Left colon (tissue), 2 donors: ENCODE measurements around the gene YBX1. TPM values are rescaled to one million over a fixed set of nuclear protein-coding genes. Genes with fewer than 3 reads are reported as not detected.
A peak's percentile ranks its signal among the peaks of the same experiment; 100 is the strongest.
"Not testable (repeated sequence)": the region's sequence is repeated elsewhere in the genome, so short reads cannot be mapped to it uniquely, and the experiment has no call there.

Source experiments
- ATAC-seq: fragments of 200-7000 bp; cut with Tn5 transposase; one replicate; pipeline ENCODE4 v1.9.1; 2020; ENCODE audit warnings: mild to moderate bottlenecking, moderate library complexity
- DNase-seq, 2 donors: peaks; one replicate each; pipeline ENCODE4 v3.0.0-alpha.2; 2020
- intact Hi-C, 2 donors: fragments of 100-400 bp; cut with DNase I in 1 of 2; cut with micrococcal nuclease in 1 of 2; formaldehyde crosslinking; loops; one replicate each; pipeline versions ENCODE4 v1.11.2 to v1.14.0; 2022; cut with DNase I, micrococcal nuclease
- long read RNA-seq: library from polyadenylated mRNA; unstranded; transcript quantifications from one replicate; pipeline ENCODE4 v2.0.0, GENCODE V29; 2021
- total RNA-seq, 2 donors: library from RNA; stranded (reverse); fragmentation: NEBNext Ultra II Directional; extraction: Animal tissue kit (Norgen Biotek cat#: 25700); gene quantifications; one replicate each; pipeline ENCODE4 v1.2.1, GENCODE V29; 2021
- donor health status: DM: no; HTN: no; CAD: no.
- donor health status: DM: yes; HTN: yes; CAD: no.

The YBX1 gene
- total RNA-seq, result 100 to 1,000 TPM; 419 to 437 TPM
- long read RNA-seq, transcript YBX1-201 (8 exons, 1,514 nt), result major isoform, 32 of 55 reads
- long read RNA-seq, partial matches to known transcripts, result 23 of 55 reads
- long read RNA-seq, other reads (novel, unspliced or antisense), result 0 of 55 reads

- peak; percentile 86 for ATAC-seq
- DNase-seq, result peak; percentile 95 to 98
- intact Hi-C loops, result no loop called here
Observed at GRCh38 chr1:42681741-42682483, at the start of gene YBX1. TSS of gene YBX1 (plus strand) at chr1:42682418. CDS start at chr1:42682566, 148 bp downstream.

GRCh38 chr1:42639116-42639515, 43.1 kb upstream of the YBX1 start:
- no peak for ATAC-seq
- intact Hi-C loops, result no loop called here
- DNase-seq, result no peak

GRCh38 chr1:42646056-42646455, 36.2 kb upstream of the YBX1 start:
- ATAC-seq, result no peak
- DNase-seq, result no peak
- intact Hi-C loops, result no loop called here

GRCh38 chr1:42657201-42657600, 25.0 kb upstream of the YBX1 start:
- intact Hi-C loops, result no loop called here
- DNase-seq, result no peak

GRCh38 chr1:42657981-42658876, 24.0 kb upstream of the YBX1 start, which contains the start of gene PPIH:
TSS of gene PPIH (plus strand) at chr1:42658423. CDS start at chr1:42658447, 24 bp downstream.
- ATAC-seq (peak; percentile 99), DNase-seq (peak; percentile 95 to 97)
- intact Hi-C loops, result no loop called here

More at GRCh38 chr1:42657201-42657600, 25.0 kb upstream of the YBX1 start:
- ATAC-seq, result no peak

- DNase-seq (no peak), ATAC-seq (peak; percentile 24)
- intact Hi-C loops, result no loop called here
Observed at GRCh38 chr1:42658877-42659337, 23.3 kb upstream of the YBX1 start.

- ATAC-seq (no peak), DNase-seq (no peak)
- intact Hi-C loops, result no loop called here
Observed at GRCh38 chr1:42660907-42661500, 21.2 kb upstream of the YBX1 start.

GRCh38 chr1:42669936-42670335, 12.3 kb upstream of the YBX1 start:
- DNase-seq (no peak), ATAC-seq (no peak)
- intact Hi-C loops, result no loop called here

GRCh38 chr1:42670425-42670824, 11.8 kb upstream of the YBX1 start:
- DNase-seq (no peak), ATAC-seq (no peak)
- intact Hi-C loops, result no loop called here

GRCh38 chr1:42674214-42674613, 8.0 kb upstream of the YBX1 start:
- intact Hi-C loops, result no loop called here
- DNase-seq (no peak), ATAC-seq (no peak)

- ATAC-seq (no peak), DNase-seq (no peak)
- intact Hi-C loops, result no loop called here
Observed at GRCh38 chr1:42674682-42675081, 7.5 kb upstream of the YBX1 start.

- no peak for ATAC-seq
- DNase-seq, result no peak
- intact Hi-C loops, result no loop called here
Observed at GRCh38 chr1:42675467-42675866, 6.8 kb upstream of the YBX1 start.

- intact Hi-C loops, result no loop called here
- no peak for ATAC-seq
- DNase-seq, result no peak
Observed at GRCh38 chr1:42676534-42677087, 5.6 kb upstream of the YBX1 start.

GRCh38 chr1:42679364-42679983, 2.7 kb upstream of the YBX1 start:
- no peak for ATAC-seq
- DNase-seq, result no peak
- intact Hi-C loops, result no loop called here

GRCh38 chr1:42680055-42680454, 2.2 kb upstream of the YBX1 start:
- DNase-seq (no peak), ATAC-seq (no peak)
- intact Hi-C loops, result no loop called here

GRCh38 chr1:42680921-42681683, 1.1 kb upstream of the YBX1 start:
- intact Hi-C loops, result no loop called here
- DNase-seq (peak in 1 of 2 donors; percentile 11), ATAC-seq (peak; percentile 16)

- peak; percentile 7 for ATAC-seq
- DNase-seq, intact Hi-C loops: not testable (repeated sequence)
Observed at GRCh38 chr1:42682484-42682738, 193 bp downstream of the YBX1 start.
